ENCODE data around the gene TAOK3.

DNA sequence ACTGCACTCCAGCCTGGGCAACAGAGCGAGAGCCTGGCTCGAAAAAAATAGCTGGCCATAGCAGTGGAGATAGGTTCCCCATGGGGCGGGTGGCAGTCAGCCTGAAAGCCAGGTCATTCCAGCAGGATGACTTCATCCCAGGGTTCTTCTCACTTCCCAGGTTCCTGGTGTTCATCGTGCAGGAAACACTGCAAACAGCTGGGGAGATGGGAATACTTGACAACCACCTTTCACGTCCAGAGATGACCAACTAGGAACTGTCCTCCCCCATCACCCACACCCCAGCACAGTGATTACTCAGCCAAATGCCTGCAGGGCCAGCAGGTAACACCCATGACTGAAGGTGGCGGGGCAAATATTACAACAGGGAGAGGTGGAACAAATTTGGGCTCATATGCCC, 270.6 kb downstream of the TAOK3 start:
- TF ChIP-seq, protein P1, sequence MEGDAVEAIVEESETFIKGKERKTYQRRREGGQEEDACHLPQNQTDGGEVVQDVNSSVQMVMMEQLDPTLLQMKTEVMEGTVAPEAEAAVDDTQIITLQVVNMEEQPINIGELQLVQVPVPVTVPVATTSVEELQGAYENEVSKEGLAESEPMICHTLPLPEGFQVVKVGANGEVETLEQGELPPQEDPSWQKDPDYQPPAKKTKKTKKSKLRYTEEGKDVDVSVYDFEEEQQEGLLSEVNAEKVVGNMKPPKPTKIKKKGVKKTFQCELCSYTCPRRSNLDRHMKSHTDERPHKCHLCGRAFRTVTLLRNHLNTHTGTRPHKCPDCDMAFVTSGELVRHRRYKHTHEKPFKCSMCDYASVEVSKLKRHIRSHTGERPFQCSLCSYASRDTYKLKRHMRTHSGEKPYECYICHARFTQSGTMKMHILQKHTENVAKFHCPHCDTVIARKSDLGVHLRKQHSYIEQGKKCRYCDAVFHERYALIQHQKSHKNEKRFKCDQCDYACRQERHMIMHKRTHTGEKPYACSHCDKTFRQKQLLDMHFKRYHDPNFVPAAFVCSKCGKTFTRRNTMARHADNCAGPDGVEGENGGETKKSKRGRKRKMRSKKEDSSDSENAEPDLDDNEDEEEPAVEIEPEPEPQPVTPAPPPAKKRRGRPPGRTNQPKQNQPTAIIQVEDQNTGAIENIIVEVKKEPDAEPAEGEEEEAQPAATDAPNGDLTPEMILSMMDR (IDR thresholded peaks at IDR 0.05) = peak in 1 of 6 experiments; percentile 7
- peak in 1 of 2 donors; percentile 56 for TF ChIP-seq POLR2A (IDR thresholded peaks at IDR 0.05)

All from Peyer's patch (tissue), 4 donors.